A673 (cell line): ENCODE measurements around the gene FKRP. TPM values are rescaled to one million over a fixed set of nuclear protein-coding genes. Genes with fewer than 3 reads are reported as not detected.
A peak's percentile ranks its signal among the peaks of the same experiment; 100 is the strongest.

ENCODE experiments used
- BruUV-seq: library from RNA; stranded (reverse); fragments of 400-500 nt; replicated peaks from 2 replicates; lab custom pipeline; 2021; lab: Mats Ljungman, UMichigan
- CTCF ChIA-PET: fragments of 300-600 bp; sonication (Branson Sonifier 250); formaldehyde crosslinking; loops from one replicate; lab custom pipeline; 2022; ENCODE audit warnings: antibody characterized with exemption; lab: Charles Lee
- POLR2A ChIA-PET: fragments of 300-600 bp; sonication (Branson Sonifier 250); formaldehyde crosslinking; loops from one replicate; lab custom pipeline; 2022; ENCODE audit warnings: antibody characterized with exemption; ENCODE audit not compliant: low non-redundant PET; lab: Charles Lee
- DNase-seq: peaks from one replicate; pipeline ENCODE4 v3.0.0-alpha.2; 2015; ENCODE audit warnings: low spot score
- H3K27ac ChIP-seq: fragments of 200-600 bp; sonication (generic); 2 replicates; pipeline ENCODE4 v1.5.1; 2016; ENCODE audit warnings: mixed run types, low read depth, mild to moderate bottlenecking, mixed read lengths, antibody characterized with exemption, low read length; ENCODE audit not compliant: poor library complexity, severe bottlenecking
- H3K27me3 ChIP-seq: fragments of 200-600 bp; sonication (generic); replicated peaks from 2 replicates; pipeline ENCODE4 v1.6.1; 2017; ENCODE audit warnings: mixed run types, low read depth, mild to moderate bottlenecking, mixed read lengths, antibody characterized with exemption, low read length; ENCODE audit not compliant: insufficient read depth, poor library complexity
- H3K36me3 ChIP-seq: fragments of 200-600 bp; sonication (generic); 2 replicates; pipeline ENCODE4 v1.6.1; 2016; ENCODE audit warnings: mixed run types, mild to moderate bottlenecking, mixed read lengths, antibody characterized with exemption, low read length; ENCODE audit not compliant: insufficient read depth, poor library complexity, severe bottlenecking
- H3K4me1 ChIP-seq: fragments of 200-600 bp; sonication (generic); 2 replicates; pipeline ENCODE4 v1.6.1; 2017; ENCODE audit warnings: mixed run types, mild to moderate bottlenecking, mixed read lengths, antibody characterized with exemption, low read length; ENCODE audit not compliant: insufficient read depth, poor library complexity, severe bottlenecking
- H3K4me3 ChIP-seq: fragments of 200-600 bp; sonication (generic); 2 replicates; pipeline ENCODE4 v1.5.1; 2016; ENCODE audit warnings: low read depth, mixed run types, mild to moderate bottlenecking, mixed read lengths, low read length; ENCODE audit not compliant: poor library complexity, severe bottlenecking
- H3K9me3 ChIP-seq: fragments of 200-600 bp; sonication (generic); 2 replicates; pipeline ENCODE4 v1.6.1; 2016; ENCODE audit warnings: mixed run types, low read depth, mild to moderate bottlenecking, mixed read lengths, antibody characterized with exemption, low read length; ENCODE audit not compliant: poor library complexity, severe bottlenecking
- CTCF ChIP-seq: fragments of 300-800, 200-600 bp; sonication (generic); conservative IDR thresholded peaks from 2 replicates; pipeline ENCODE4 v1.5.1; 2017; ENCODE audit warnings: low read depth, mild to moderate bottlenecking, antibody characterized with exemption, low read length, moderate library complexity, mixed read lengths
- EZH2 ChIP-seq: fragments of 200-600 bp; sonication (generic); IDR thresholded peaks from 2 replicates; pipeline ENCODE4 v1.6.1; 2017; ENCODE audit warnings: borderline replicate concordance, low read depth, mild to moderate bottlenecking, mixed read lengths, antibody characterized with exemption, low read length; ENCODE audit not compliant: poor library complexity, severe bottlenecking
- intact Hi-C: fragments of 100-400 bp; cut with micrococcal nuclease; formaldehyde crosslinking; loops from one replicate; pipeline ENCODE4 v1.10.0; 2022; ENCODE audit not compliant: unreplicated experiment
- total RNA-seq: library from RNA; stranded (reverse); gene quantifications from 2 replicates; pipeline ENCODE4 v1.2.3, GENCODE V29; 2021

Gene FKRP
- total RNA-seq, 1 experiment from 2014 or later, result 23.6 TPM

GRCh38 chr19:46788968-46789338 lies 43.1 kb downstream of the FKRP start:
- intact Hi-C loops, result loop anchor here (5.0 to 10.0 kb wide), 3 partner anchors 63 to 343 kb away; partner anchors contain the start of genes AP2S1, SAE1 and ZC3H4
- Histone ChIP-seq H3K27ac (no peak overlapping the region), H3K4me3 (no peak overlapping the region), H3K36me3 (peaks cover 12% of the 10 kb centered on the region), H3K9me3 (no peaks in the 10 kb centered on the region), H3K4me1 (peaks cover 18% of the 10 kb centered on the region), H3K27me3 (no peaks in the 10 kb centered on the region)
- ChIA-PET CTCF (interaction anchor here (0.6 kb wide), 1 partner anchor 51 kb away, joined by 4 read pairs; no protein-coding TSS in a partner anchor), POLR2A (interaction anchor here (0.6 kb wide), 1 partner anchor 410 kb away, joined by 3 read pairs; no protein-coding TSS in a partner anchor)
- DNase-seq, result no peak
- TF ChIP-seq EZH2 (no peak), CTCF (no peak)
- no TSS peak for BruUV-seq

GRCh38 chr19:46789371-46789770 lies 43.5 kb downstream of the FKRP start:
- ChIA-PET CTCF (interaction anchor here (0.7 kb wide), 1 partner anchor 144 kb away, joined by 3 read pairs; no protein-coding TSS in a partner anchor), POLR2A (no interaction called here)
- intact Hi-C loops, result loop anchor here (5.0 to 10.0 kb wide), 3 partner anchors 63 to 343 kb away; partner anchors contain the start of genes AP2S1, SAE1 and ZC3H4
- Histone ChIP-seq H3K4me1 (peaks cover 14% of the 10 kb centered on the region), H3K4me3 (no peak overlapping the region), H3K9me3 (no peaks in the 10 kb centered on the region), H3K27ac (no peak overlapping the region), H3K36me3 (peaks cover 9% of the 10 kb centered on the region), H3K27me3 (no peaks in the 10 kb centered on the region)
- DNase-seq, result no peak
- TF ChIP-seq CTCF, result no peak
- no peak for TF ChIP-seq EZH2
- no TSS peak for BruUV-seq

- Histone ChIP-seq H3K4me1 (peaks cover 13% of the 10 kb centered on the region), H3K4me3 (no peak overlapping the region), H3K27me3 (no peaks in the 10 kb centered on the region), H3K36me3 (no peaks in the 10 kb centered on the region), H3K27ac (no peak overlapping the region), H3K9me3 (no peaks in the 10 kb centered on the region)
- BruUV-seq, result no TSS peak
- ChIA-PET CTCF (no interaction called here), POLR2A (no interaction called here)
- peak; percentile 54 for DNase-seq
- intact Hi-C loops, result no loop called here
- TF ChIP-seq CTCF (no peak), EZH2 (no peak)
These were observed 46.1 kb downstream of the FKRP start for GRCh38 chr19:46791944-46792343.
